Measurements from ENCODE around the gene NRXN3.

Gene NRXN3

GRCh38 chr14:78752518-78753188 lies 582.5 kb downstream of the NRXN3 start:
- no peak for DNase-seq

- DNase-seq: no peak
These were observed 583.9 kb downstream of the NRXN3 start for GRCh38 chr14:78754059-78754458.

GRCh38 chr14:78758333-78758732 lies 588.2 kb downstream of the NRXN3 start:
- no peak for DNase-seq

- no peak for DNase-seq
These were observed 592.2 kb downstream of the NRXN3 start for GRCh38 chr14:78762331-78762730.

GRCh38 chr14:78763746-78764145 lies 593.6 kb downstream of the NRXN3 start:
- DNase-seq: no peak

GRCh38 chr14:78764240-78764639 lies 594.1 kb downstream of the NRXN3 start:
- DNase-seq: no peak

GRCh38 chr14:78764645-78765044 lies 594.5 kb downstream of the NRXN3 start:
- DNase-seq: no peak

GRCh38 chr14:78767436-78767835 lies 597.3 kb downstream of the NRXN3 start:
- DNase-seq: no peak

GRCh38 chr14:78782551-78782950 lies 612.4 kb downstream of the NRXN3 start:
- no peak for DNase-seq

GRCh38 chr14:78785265-78785664 lies 615.1 kb downstream of the NRXN3 start:
- no peak for DNase-seq

GRCh38 chr14:78788467-78789360 lies 618.5 kb downstream of the NRXN3 start:
- DNase-seq: no peak

- no peak for DNase-seq
These were observed 620.1 kb downstream of the NRXN3 start for GRCh38 chr14:78790271-78790670.

- no peak for DNase-seq
These were observed 628.6 kb downstream of the NRXN3 start for GRCh38 chr14:78798757-78799156.

- DNase-seq: no peak
These were observed 635.4 kb downstream of the NRXN3 start for GRCh38 chr14:78805570-78805969.

GRCh38 chr14:78823035-78823434 lies 652.9 kb downstream of the NRXN3 start:
- DNase-seq: no peak

GRCh38 chr14:78823516-78823915 lies 653.3 kb downstream of the NRXN3 start:
- DNase-seq: no peak

- DNase-seq: no peak
These were observed 659.1 kb downstream of the NRXN3 start for GRCh38 chr14:78829274-78829673.

- no peak for DNase-seq
These were observed 664.7 kb downstream of the NRXN3 start for GRCh38 chr14:78834766-78835451.

GRCh38 chr14:78835909-78836308 lies 665.7 kb downstream of the NRXN3 start:
- DNase-seq: no peak

- DNase-seq: no peak
These were observed 666.6 kb downstream of the NRXN3 start for GRCh38 chr14:78836777-78837176.

- DNase-seq: no peak
These were observed 668.8 kb downstream of the NRXN3 start for GRCh38 chr14:78838959-78839358.

- no peak for DNase-seq
These were observed 670.7 kb downstream of the NRXN3 start for GRCh38 chr14:78840898-78841297.

GRCh38 chr14:78847801-78848200 lies 677.6 kb downstream of the NRXN3 start:
- no peak for DNase-seq

Data from T1000 (cell line).